CD4-positive, alpha-beta T cell treated with Interferon gamma for 1 hour (primary cell): ENCODE results near the gene TBPL2.
"Not testable (repeated sequence)": the region's sequence is repeated elsewhere in the genome, so short reads cannot be mapped to it uniquely, and the experiment has no call there.

ENCODE experiments used
- DNase-seq: peaks from one replicate; pipeline ENCODE4 v3.0.0-alpha.2; 2020

TBPL2 gene

GRCh38 chr14:55438066-55438683, 2.2 kb downstream of the TBPL2 start:
- DNase-seq: no peak

- no peak for DNase-seq
These were observed 3.5 kb downstream of the TBPL2 start for GRCh38 chr14:55436931-55437330.

- no peak for DNase-seq
These were observed 3.9 kb downstream of the TBPL2 start for GRCh38 chr14:55436519-55436918.

- DNase-seq: no peak
These were observed 5.6 kb downstream of the TBPL2 start for GRCh38 chr14:55434805-55435174.

GRCh38 chr14:55433880-55434804, 6.3 kb downstream of the TBPL2 start:
- no peak for DNase-seq

- DNase-seq: no peak
These were observed 7.8 kb downstream of the TBPL2 start for GRCh38 chr14:55432628-55433027.

- DNase-seq: peak; percentile 29
These were observed 10.3 kb downstream of the TBPL2 start for GRCh38 chr14:55430024-55430690.

GRCh38 chr14:55427439-55427838, 13.0 kb downstream of the TBPL2 start:
- no peak for DNase-seq

GRCh38 chr14:55426891-55427290, 13.5 kb downstream of the TBPL2 start:
- DNase-seq: no peak

- DNase-seq: no peak
These were observed 15.3 kb downstream of the TBPL2 start for GRCh38 chr14:55425091-55425490.

- no peak for DNase-seq
These were observed 16.4 kb downstream of the TBPL2 start for GRCh38 chr14:55423969-55424368.

GRCh38 chr14:55422338-55422737, 18.1 kb downstream of the TBPL2 start:
- not testable (repeated sequence) for DNase-seq

- no peak for DNase-seq
These were observed 20.8 kb downstream of the TBPL2 start for GRCh38 chr14:55419663-55420062.

- DNase-seq: no peak
These were observed 22.0 kb downstream of the TBPL2 start for GRCh38 chr14:55418411-55418810.

- no peak for DNase-seq
These were observed 22.5 kb downstream of the TBPL2 start for GRCh38 chr14:55417955-55418354.

- no peak for DNase-seq
These were observed 23.6 kb downstream of the TBPL2 start for GRCh38 chr14:55416866-55417265.

- DNase-seq: no peak
These were observed 25.9 kb downstream of the TBPL2 start for GRCh38 chr14:55414551-55414950.

- no peak for DNase-seq
These were observed 27.7 kb downstream of the TBPL2 start for GRCh38 chr14:55412676-55413075.

GRCh38 chr14:55411426-55412389, 28.7 kb downstream of the TBPL2 start, which contains the start of gene ATG14:
Gene ATG14 (minus strand): TSS chr14:55411830. CDS start chr14:55411822, 8 bp downstream.
- peak; percentile 73 for DNase-seq

- no peak for DNase-seq
These were observed 29.5 kb downstream of the TBPL2 start for GRCh38 chr14:55410876-55411275.

- DNase-seq: no peak
These were observed 36.1 kb downstream of the TBPL2 start for GRCh38 chr14:55404173-55404854.

- DNase-seq: no peak
These were observed 38.7 kb downstream of the TBPL2 start for GRCh38 chr14:55401751-55402150.
